Stimulated activated CD4-positive, alpha-beta T cell treated with anti-CD3 and anti-CD28 coated beads, Interleukin-4, amount 100 ng/mL, for 24 hours (primary cell): Measurements from ENCODE around the gene FSTL4.

Experiments
- DNase-seq: peaks from one replicate; pipeline ENCODE4 v3.0.0-alpha.2; 2020

Gene FSTL4

GRCh38 chr5:133612249-133612860, at the start of gene FSTL4:
Gene FSTL4, minus strand, starts transcription at chr5:133612541.
- peak; percentile 12 for DNase-seq

GRCh38 chr5:133661389-133661788, 49.0 kb upstream of the FSTL4 start:
- no peak for DNase-seq

- DNase-seq: no peak
Observed at GRCh38 chr5:133658327-133658726, 46.0 kb upstream of the FSTL4 start.

- no peak for DNase-seq
Observed at GRCh38 chr5:133657036-133657435, 44.7 kb upstream of the FSTL4 start.

- no peak for DNase-seq
Observed at GRCh38 chr5:133655966-133656365, 43.6 kb upstream of the FSTL4 start.

GRCh38 chr5:133653760-133654049, 41.4 kb upstream of the FSTL4 start:
- no peak for DNase-seq

GRCh38 chr5:133652951-133653759, 40.8 kb upstream of the FSTL4 start:
- DNase-seq: no peak

- DNase-seq: no peak
Observed at GRCh38 chr5:133644000-133644865, 31.9 kb upstream of the FSTL4 start.

- DNase-seq: no peak
Observed at GRCh38 chr5:133643365-133643764, 31.0 kb upstream of the FSTL4 start.

GRCh38 chr5:133642153-133642722, 29.9 kb upstream of the FSTL4 start:
- DNase-seq: no peak

GRCh38 chr5:133641683-133642082, 29.3 kb upstream of the FSTL4 start:
- DNase-seq: no peak

GRCh38 chr5:133639850-133640528, 27.6 kb upstream of the FSTL4 start:
- DNase-seq: no peak

GRCh38 chr5:133638436-133638835, 26.1 kb upstream of the FSTL4 start:
- DNase-seq: no peak

GRCh38 chr5:133637206-133637605, 24.9 kb upstream of the FSTL4 start:
- no peak for DNase-seq

GRCh38 chr5:133635051-133635450, 22.7 kb upstream of the FSTL4 start:
- no peak for DNase-seq

- DNase-seq: peak; percentile 27
Observed at GRCh38 chr5:133627180-133627579, 14.8 kb upstream of the FSTL4 start.

GRCh38 chr5:133624316-133624715, 12.0 kb upstream of the FSTL4 start:
- no peak for DNase-seq

GRCh38 chr5:133618141-133618540, 5.8 kb upstream of the FSTL4 start:
- no peak for DNase-seq

- DNase-seq: no peak
Observed at GRCh38 chr5:133613743-133614142, 1.4 kb upstream of the FSTL4 start.

- DNase-seq: no peak
Observed at GRCh38 chr5:133613184-133613583, 843 bp upstream of the FSTL4 start.

GRCh38 chr5:133611357-133612248, 738 bp downstream of the FSTL4 start:
- no peak for DNase-seq
